ENCODE measurements around the gene GRK5. TPM values are rescaled to one million over a fixed set of nuclear protein-coding genes. Genes with fewer than 3 reads are reported as not detected.

Gene GRK5
- total and polyA plus RNA-seq, 9 of the 15 experiments (the other 6 are each of a cell fraction or from before 2014, with no cell fraction given), result 0.46 to 0.83 (median 0.67) TPM; not detected in 2

GRCh38 chr10:119207366-119207666 is at the start of gene GRK5 (continued):
- TF ChIP-seq ARNT (IDR thresholded peaks at IDR 0.05) (no peak), NBN (IDR thresholded peaks at IDR 0.05; ENCODE audit: low read depth) (no peak), HSF4 (CRISPR knock-in tag; IDR thresholded peaks at IDR 0.05; ENCODE audit: borderline replicate concordance) (no peak), RBFOX2 (IDR thresholded peaks at IDR 0.05; ENCODE audit: low read depth, low read length) (peak; percentile 78), SMAD2 (IDR thresholded peaks at IDR 0.05; ENCODE audit: low read depth, low read length) (no peak), TBP (optimal IDR thresholded peaks at IDR 0.05; ENCODE audit: low read depth, low read length) (peak; percentile 34), SAFB2 (IDR thresholded peaks at IDR 0.05; ENCODE audit: borderline replicate concordance, low read depth, low read length, severe bottlenecking) (no peak), MEF2D (tag; conservative IDR thresholded peaks at IDR 0.05; ENCODE audit: low read depth) (no peak), RBM17 (IDR thresholded peaks at IDR 0.05; ENCODE audit: borderline replicate concordance, low read depth, low read length) (no peak), BRCA1 (IDR thresholded peaks at IDR 0.05) (no peak), BRCA1 (CRISPR knock-in tag; IDR thresholded peaks at IDR 0.05) (no peak), ZBTB7A (IDR thresholded peaks at IDR 0.05; ENCODE audit: borderline replicate concordance, control insufficient read depth, low read depth, low read length) (no peak), C11orf30 (IDR thresholded peaks at IDR 0.05; ENCODE audit: low read depth) (no peak), RB1 (IDR thresholded peaks at IDR 0.05; ENCODE audit: low read depth) (peak; percentile 2; the same call in 1 of the 2 replicates), HCFC1 (IDR thresholded peaks at IDR 0.05; ENCODE audit: low read depth, low read length) (peak; percentile 82), POLR2B (IDR thresholded peaks at IDR 0.05; ENCODE audit: low read depth, partially characterized antibody) (no peak), CEBPB (tag; IDR thresholded peaks at IDR 0.05) (no peak), SETDB1 (IDR thresholded peaks at IDR 0.05; ENCODE audit: low read length) (no peak), ZNF830 (CRISPR knock-in tag; IDR thresholded peaks at IDR 0.05) (no peak), DACH1 (IDR thresholded peaks at IDR 0.05; ENCODE audit: partially characterized antibody) (no peak), NRF1 (conservative IDR thresholded peaks at IDR 0.05 in 1 of 2, IDR thresholded peaks at IDR 0.05 in 1 of 2) (peak; percentile 91 to 93), MEIS2 (IDR thresholded peaks at IDR 0.05; ENCODE audit: partially characterized antibody) (peak; percentile 75), NCOA1 (IDR thresholded peaks at IDR 0.05; ENCODE audit: low read depth) (no peak)

Data from K562 (cell line).